ENCODE measurements around the gene C12orf60. TPM values are rescaled to one million over a fixed set of nuclear protein-coding genes. Genes with fewer than 3 reads are reported as not detected.

The C12orf60 gene
- total RNA-seq, 1 donor from 2014 or later, result 2.3 TPM

DNA sequence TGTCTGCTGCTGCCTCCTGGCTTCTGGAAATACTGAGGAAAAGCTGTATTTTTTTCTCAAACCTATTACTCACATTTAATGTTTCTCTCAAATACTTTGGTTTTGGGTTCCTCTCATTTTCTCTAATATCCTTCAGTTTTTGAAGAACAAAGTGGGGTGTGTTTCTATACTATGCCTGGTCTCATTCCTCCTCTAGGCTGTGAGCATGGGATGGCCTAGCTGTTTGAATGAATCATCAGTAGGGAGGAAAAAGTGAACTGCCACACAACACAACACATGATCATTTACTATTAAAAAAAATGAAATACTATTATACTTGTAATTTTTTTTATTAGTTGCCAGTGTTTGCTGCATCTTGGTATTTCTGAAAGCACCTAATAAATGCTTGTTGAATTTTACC is 21.8 kb downstream of the C12orf60 start:
- DNase-seq (ENCODE audit: low spot score), result no peak
- ATAC-seq, result no peak
- intact Hi-C loops (cut with DNase I), result no loop called here

DNA sequence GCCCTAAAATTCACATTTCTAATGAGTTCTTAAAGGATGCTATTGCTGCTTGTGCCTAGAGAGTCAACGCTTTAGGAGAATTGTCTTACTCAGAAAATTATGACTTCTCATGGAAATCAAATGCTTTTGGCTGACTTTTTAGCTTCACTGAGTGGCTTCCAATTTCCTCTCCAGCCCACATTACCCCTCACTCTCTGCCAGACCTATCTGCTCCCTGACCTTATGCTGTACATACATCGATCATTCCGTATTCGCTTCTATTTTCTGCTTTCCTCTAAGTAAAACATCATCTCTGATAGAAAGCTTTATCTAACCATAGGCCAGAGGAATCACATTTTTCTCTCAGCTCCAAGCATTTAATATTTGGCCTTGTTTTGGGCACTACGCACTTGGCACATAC is 23.0 kb downstream of the C12orf60 start:
- no peak for ATAC-seq
- intact Hi-C loops (cut with DNase I), result no loop called here

DNA sequence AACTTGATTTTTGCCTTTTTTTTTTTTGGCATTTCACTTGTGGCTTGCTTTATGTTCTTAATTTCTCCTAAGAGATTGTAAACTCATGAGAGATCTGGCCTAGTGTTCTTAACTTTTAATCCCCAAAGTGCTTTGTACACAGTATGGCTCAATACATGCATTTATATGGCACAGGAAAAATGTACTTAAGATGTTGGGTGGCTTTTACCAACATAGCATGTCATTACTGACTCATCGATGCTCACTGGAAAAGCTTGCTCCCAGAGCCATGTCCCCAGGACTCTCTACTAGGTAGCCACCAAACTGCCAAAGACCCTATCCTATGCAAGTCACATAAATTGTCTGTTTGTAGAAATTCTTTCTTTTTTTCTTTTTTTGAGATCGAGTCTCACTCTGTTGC is 23.6 kb downstream of the C12orf60 start:
- DNase-seq (ENCODE audit: low spot score) (no peak), ATAC-seq (no peak)
- intact Hi-C loops (cut with DNase I), result no loop called here

More for the DNA sequence above, 23.0 kb downstream of the C12orf60 start:
- DNase-seq (ENCODE audit: low spot score), result no peak

DNA sequence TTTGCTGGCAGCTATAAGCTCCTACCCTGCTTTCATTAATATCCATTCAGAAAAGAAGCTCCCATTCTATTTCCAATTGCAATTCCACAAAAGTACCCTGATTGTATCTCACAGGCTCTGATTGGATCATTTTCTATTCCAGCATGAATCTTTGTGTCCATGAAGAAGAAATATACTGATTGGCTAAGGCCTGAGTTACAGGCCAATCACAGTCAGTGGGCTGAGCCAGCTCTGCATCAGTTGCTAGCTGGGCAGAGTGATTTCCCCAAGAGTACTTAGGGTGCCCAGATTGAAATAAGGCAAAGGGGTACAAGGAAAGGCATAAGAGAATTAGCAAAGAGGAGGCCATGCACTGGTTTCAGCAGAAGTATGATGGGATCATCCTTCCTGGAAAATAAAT is 25.4 kb downstream of the C12orf60 start:
- ATAC-seq (no peak), DNase-seq (ENCODE audit: low spot score) (no peak)
- intact Hi-C loops (cut with DNase I), result no loop called here

DNA sequence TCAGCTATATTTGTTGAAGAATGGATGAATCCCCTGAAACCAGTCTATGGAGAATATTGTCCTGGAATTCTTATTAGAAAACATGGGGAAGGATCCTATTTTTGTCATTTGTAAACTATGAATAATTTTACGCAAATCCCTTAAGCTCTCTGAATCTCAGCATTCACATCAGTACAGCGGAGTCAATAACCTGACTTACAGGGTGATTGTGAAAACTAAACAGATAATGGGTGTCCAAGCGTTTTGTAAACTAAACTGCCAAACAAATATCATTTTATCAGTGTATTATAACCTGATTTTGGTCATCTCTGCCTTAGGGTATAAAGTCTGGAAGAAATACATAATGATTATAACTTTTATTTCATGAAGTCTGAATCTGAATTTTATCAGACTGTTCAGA is 29.9 kb downstream of the C12orf60 start:
- no peak for DNase-seq (ENCODE audit: low spot score)
- no peak for ATAC-seq
- intact Hi-C loops (cut with DNase I), result no loop called here

DNA sequence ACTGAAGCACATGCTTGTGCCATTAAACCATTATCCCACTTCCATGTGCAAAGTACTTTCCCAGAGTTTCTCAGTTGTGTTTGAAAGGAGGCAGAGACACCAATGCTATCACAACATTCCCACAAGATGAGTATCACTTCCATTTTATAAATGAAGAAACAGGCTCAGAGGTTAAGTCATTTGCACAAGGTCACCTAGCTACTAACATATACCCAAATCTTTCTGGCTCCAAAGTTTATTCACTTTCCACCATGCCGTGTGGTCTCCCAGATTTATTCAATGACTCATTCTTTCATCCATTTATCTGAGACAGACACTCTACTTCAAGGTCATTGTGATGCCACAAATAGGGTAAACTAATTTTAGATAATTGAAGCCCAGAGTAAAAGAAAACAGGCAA is 30.5 kb downstream of the C12orf60 start:
- intact Hi-C loops (cut with DNase I), result no loop called here
- no peak for DNase-seq (ENCODE audit: low spot score)
- no peak for ATAC-seq

DNA sequence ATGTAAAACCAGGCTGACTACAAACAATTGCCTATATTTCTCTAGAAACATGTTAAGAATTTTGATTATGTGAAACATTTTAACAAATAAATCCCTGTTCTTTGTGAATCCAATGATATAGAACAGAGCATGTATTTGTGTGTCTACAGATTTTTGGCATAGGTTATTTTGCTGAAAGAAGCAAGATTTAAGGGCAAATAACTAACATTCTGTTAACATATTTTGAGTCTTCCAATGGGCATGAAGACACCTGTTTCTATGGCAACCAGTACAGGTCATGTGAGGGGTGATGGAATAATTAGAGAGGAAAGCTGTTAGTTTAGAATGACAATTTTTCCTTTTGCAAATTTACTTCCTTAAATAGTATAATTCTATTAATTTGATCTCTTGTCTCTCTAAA is 31.0 kb downstream of the C12orf60 start:
- intact Hi-C loops (cut with DNase I), result no loop called here
- no peak for ATAC-seq
- DNase-seq (ENCODE audit: low spot score), result no peak

DNA sequence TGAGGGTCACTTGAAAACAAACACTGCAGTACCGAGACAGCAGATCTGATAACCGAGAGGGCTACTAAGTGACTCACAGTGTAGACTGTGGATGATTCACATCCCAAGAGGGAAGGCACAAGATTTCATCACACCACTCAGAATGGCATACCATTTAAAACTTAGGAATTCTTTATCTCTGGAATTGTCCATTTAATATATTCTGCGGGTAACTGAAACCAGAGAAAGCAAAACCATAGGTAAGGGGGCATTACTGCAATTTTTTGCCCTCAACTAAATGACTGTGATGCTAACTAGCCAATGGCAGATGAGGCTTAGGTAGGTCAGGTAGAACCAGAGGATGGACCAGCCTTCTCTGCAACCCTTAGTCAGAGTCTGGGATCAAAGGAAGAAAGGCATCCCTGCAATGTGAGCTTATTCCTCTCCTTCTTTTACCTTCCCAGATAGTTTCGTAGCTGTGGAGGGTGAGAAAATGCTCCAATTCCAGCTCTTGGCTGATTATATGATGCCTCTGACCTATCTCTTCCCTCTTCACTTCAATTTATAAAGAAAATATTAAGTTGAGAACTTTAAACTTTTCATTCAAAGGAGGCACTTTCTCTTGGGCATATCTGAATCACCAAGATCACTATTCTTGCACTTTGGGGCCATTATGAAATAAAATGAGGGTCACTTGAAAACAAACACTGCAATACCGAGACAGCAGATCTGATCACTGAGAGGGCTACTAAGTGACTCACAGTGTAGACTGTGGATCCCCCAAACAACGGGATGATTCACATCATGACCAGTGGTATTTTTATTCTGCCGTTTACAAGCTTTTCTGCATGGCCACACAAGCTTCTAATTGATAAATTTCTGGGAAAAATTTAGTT is 33.1 kb downstream of the C12orf60 start:
- no peak for DNase-seq (ENCODE audit: low spot score)
- intact Hi-C loops (cut with DNase I), result no loop called here
- no peak for ATAC-seq

DNA sequence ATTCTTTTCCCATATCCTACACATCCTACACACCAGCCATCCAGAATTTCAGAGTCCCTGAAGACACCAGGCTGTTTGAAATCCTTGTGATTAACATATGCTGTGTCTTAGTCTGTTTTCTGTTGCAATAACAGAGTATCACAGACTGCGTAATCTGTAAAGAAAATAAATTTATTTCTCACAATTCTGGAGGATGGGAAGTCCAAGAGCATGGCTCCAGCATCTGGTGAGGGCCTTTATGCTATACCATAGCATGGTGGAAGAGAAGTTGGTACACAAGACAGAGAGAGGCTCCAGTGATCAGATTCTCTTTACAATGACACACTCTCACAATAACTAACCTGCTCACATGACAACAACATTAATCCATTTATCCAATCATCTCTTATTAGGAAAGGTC is 35.8 kb downstream of the C12orf60 start:
- ATAC-seq, result no peak
- intact Hi-C loops (cut with DNase I), result no loop called here
- DNase-seq (ENCODE audit: low spot score), result no peak

DNA sequence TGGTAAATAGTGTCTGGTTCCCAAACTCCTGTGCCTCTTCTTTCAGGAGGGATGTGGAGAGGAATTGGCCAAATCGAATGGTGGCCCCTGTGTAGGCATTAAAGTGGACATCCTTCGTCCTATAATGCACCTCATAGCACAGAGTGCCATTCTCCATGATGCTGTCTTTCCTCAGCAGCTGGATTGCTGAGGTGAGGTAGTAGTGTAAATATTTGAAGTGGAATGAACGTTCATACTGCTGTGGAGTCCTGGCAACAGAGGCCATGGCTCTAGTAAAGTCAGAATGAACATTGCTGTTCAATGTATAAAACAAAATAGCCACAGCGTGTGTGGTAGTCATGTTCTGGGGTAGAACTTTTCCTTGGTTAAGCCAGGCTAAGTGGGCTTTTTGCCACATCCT is 37.1 kb downstream of the C12orf60 start:
- intact Hi-C loops (cut with DNase I), result no loop called here
- no peak for DNase-seq (ENCODE audit: low spot score)
- no peak for ATAC-seq

DNA sequence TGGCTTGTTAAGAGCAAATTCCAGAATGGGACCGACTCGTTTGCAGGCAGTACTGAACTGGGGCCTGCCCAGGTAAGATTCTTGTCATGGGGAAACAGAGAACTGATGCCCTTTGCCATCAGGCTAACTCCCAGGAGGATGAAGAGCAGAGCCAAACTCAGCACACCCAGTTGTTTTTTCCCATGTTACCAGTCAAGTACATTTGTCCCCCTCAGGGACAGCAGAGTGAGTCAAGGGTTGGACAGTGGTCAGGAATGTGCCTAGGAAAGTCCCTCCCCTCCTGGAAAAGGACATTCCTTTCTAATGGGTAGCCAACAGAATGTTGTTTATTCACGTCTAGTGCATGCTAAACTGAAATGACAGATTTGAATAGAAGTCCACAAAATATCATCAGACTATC is 38.3 kb downstream of the C12orf60 start:
- intact Hi-C loops (cut with DNase I), result no loop called here
- DNase-seq (ENCODE audit: low spot score), result no peak
- ATAC-seq, result peak; percentile 79

DNA sequence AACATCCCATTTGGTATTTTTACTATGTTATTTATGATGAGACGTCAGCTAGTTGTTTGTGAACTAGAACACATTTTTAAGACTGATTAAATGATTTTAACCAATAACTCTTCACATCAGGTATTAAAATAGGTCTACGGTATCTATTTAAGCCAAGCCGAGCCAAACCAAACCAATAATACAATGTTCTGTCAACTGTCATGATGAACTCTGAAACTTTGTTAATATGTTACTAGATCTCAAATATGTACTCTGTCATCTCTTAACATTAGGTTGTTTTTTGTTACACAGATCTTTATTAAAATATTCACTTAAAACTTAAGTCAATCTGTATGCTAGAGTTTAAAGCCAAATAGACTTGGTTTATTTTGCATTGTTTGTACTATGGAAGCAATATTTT is 38.8 kb downstream of the C12orf60 start:
- intact Hi-C loops (cut with DNase I), result no loop called here
- DNase-seq (ENCODE audit: low spot score) (no peak), ATAC-seq (no peak)

DNA sequence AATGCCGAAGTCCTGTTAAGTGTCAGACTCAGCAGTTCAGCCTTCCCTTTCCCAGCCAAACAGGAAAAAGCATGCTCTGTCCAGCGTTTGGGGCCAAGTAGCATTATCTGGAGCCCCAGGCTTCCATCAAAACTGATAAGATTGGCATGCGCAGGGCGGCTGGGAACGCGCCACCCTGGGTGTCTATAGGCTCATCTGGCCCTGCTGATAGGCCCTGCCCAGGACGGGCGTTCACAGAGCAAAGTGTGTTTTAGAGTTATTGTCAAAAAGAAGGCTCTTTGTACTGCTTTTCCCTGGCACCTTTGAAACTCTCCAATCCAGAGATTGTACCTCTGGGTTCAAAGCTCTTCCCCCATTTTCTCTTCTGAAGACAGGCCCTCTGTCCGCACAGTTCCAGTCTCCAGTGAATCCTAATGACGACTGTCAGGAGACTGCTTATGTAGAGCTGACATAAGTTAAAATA is 40.0 kb downstream of the C12orf60 start, which contains the start of gene ART4:
TSS of gene ART4 (minus strand) at position 102 of the 463 bp plus-strand sequence. CDS start 413 bp downstream, outside the sequence.
- intact Hi-C loops (cut with DNase I), result no loop called here
- ATAC-seq (no peak), DNase-seq (ENCODE audit: low spot score) (no peak)

DNA sequence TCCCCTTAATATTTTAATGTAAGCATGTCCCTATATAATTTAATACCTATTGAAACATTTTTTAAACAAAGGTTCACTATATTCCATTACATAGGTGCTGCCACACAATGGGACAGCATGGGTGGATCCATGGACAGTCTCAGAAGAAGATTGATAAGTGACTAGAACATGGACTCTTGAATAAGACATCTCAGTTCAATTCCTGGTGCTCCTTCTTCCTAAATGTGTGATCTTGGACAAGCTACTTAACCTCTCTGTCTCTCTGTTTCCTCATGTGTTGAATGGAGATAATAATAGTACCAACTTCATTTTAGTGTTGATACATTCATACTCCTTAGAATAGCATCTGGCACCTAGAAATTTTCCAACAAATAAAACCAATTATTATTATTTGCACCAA is 40.9 kb downstream of the C12orf60 start:
- intact Hi-C loops (cut with DNase I), result no loop called here
- no peak for DNase-seq (ENCODE audit: low spot score)

DNA sequence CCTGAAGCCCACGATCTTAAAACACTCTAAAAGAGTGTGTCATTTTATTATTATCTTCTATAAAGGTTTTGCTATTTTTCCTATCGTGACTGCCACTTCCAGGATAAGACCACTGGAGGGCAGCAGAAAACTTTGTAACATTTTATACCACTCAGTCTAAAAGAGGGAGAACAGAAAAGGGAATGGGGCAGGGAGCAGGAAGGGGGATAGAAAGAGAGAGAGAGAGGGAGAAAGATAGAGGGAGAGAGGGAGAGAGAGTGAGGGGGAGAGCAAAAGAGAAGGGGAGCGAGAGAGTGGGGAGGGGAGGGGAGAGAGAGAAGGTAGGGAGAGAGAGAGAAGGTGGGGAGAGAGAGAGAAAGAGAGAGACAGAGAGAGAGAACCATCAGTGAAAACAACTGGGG is 41.9 kb downstream of the C12orf60 start:
- intact Hi-C loops (cut with DNase I), result loop anchor here (5.0 kb wide), 1 partner anchor 152 kb away; no protein-coding TSS in a partner anchor
- no peak for DNase-seq (ENCODE audit: low spot score)
- ATAC-seq, result peak; percentile 74

More for the DNA sequence above, 40.9 kb downstream of the C12orf60 start:
- ATAC-seq, result no peak

DNA sequence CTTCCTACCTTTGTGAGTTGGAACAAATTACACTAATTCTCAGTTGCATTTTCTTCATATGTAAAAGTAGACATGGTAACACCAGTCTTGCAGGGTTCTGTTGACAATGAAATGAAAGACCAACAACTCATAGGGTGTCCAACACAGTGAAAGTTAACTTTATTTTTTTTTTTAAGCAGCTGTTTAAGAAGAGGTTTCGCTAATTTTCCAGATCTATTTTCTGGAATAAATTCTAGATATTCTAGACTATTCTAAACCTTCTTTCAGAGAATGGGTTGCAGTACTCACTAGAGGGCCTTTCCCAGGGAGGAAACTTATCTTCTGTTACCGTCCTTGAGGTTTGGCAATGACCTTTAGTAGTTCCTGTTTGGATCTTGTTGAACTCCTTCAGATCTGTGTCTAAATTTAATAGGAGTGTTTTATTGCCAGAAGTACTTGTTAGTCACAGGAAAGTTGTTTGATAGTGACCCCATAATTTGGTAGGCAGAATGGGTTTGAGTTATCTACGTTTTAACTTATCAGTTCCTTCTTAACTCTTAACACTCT is 42.6 kb downstream of the C12orf60 start:
- ATAC-seq, result peak; percentile 28
- DNase-seq (ENCODE audit: low spot score), result no peak
- intact Hi-C loops (cut with DNase I), result loop anchor here (5.0 kb wide), 1 partner anchor 151 kb away; no protein-coding TSS in a partner anchor

DNA sequence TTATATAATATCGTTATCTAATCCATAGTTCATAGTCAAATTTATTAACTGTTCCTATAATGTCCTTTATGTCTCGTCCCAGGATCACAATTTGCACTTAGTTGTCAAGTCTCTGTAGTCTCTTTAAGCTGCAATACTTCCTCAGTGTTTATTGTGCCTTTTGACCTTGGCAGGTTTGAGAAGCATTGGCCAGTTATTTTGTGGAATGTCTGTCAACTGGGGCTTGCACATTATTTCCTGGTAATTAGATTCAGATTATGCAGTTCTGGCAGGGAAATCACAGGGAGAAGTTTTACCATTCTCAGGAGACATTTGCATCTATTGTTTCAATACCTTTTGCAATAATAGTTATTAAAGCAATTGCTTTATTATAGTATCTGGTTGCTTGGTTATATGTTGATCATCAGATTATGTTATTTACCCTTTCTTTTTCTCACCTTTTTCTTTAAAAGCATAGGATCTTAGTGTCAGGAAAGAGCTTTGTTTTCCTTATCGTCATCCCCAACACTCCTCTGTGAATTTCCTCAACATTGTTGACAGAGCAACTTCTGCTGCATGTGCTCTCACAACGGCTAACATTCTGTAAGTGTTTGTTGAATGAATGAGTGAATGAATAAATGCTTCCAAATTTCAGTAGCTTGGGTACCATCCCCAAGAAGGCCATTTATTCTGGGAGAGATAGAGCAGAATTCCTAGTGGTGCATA is 43.6 kb downstream of the C12orf60 start:
- ATAC-seq (no peak), DNase-seq (ENCODE audit: low spot score) (no peak)
- intact Hi-C loops (cut with DNase I), result loop anchor here (5.0 kb wide), 1 partner anchor 150 kb away; no protein-coding TSS in a partner anchor

DNA sequence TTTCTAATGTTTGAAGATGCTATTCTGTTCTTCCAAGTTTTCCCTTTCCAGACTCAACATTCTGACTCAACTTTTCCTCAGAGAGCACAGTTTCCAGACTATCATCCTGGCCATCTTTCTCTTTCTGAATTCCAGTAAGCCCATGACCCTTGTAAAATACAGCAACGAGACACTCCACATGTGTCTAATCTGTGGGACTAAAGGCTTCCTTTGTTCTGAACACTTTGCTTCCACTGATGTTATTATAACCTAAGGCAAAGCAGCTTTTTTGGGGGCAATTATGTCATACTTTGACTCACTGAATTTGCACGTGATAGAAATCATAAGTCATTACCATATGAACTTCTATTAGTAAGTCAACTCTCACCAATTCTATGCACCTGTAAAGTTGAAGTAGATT is 46.2 kb downstream of the C12orf60 start:
- peak; percentile 91 for ATAC-seq
- intact Hi-C loops (cut with DNase I), result loop anchor here (5.0 kb wide), 1 partner anchor 148 kb away; no protein-coding TSS in a partner anchor
- DNase-seq (ENCODE audit: low spot score), result no peak

DNA sequence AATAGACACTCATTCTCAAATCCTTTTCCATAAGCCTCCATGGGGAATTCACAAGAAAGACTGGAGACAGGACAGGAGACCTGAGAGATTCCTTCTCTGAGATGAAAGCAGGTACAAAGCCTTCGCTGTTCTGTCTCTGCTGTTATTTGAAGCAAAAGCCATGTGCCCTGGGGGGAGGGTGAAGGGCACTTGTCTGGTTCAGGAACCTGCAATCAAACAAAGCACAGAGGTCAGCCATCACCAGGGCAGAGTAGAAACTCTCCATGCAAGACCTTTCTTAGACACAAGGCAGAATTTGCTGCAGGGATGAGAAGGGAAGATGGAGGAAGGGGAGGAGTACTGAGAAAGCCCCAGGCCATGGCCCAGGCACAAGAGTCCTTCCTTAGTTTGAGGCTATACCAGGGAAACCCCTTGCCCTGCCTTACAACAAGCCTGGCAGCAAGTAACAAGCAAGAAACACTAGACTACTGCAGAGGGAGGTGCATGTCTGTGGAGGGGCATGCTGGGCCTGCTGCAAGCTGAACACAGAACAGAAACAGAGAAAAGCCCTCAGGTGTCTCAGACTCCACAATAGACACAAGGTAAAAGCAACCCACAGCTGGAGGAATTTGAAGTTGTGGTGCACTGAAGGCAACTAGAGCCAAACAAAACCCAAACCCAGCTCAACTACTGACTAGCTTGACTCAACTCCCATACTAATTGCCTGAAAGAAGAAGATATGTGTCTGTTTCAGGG is 47.6 kb downstream of the C12orf60 start:
- DNase-seq (ENCODE audit: low spot score) (no peak), ATAC-seq (no peak)
- intact Hi-C loops (cut with DNase I), result no loop called here
